HUES48 (cell line): ENCODE measurements around the gene HBB.
"Not testable (repeated sequence)": the region's sequence is repeated elsewhere in the genome, so short reads cannot be mapped to it uniquely, and the experiment has no call there.

Experiments
- H3K27ac ChIP-seq: one replicate; pipeline ENCODE4 v1.7.0; 2013; ENCODE audit warnings: low read depth, low read length, inconsistent platforms
- H3K27me3 ChIP-seq: 2 replicates; pipeline ENCODE4 v1.6.1; 2013; ENCODE audit warnings: mild to moderate bottlenecking, low read length; ENCODE audit not compliant: control insufficient read depth, insufficient read depth
- H3K36me3 ChIP-seq: 2 replicates; pipeline ENCODE4 v1.6.1; 2013; ENCODE audit warnings: low read length; ENCODE audit not compliant: control insufficient read depth, insufficient read depth
- H3K4me1 ChIP-seq: 2 replicates; pipeline ENCODE4 v1.6.1; 2013; ENCODE audit warnings: mild to moderate bottlenecking, low read length; ENCODE audit not compliant: control insufficient read depth, insufficient read depth
- H3K4me3 ChIP-seq: 2 replicates; pipeline ENCODE4 v1.5.1; 2013; ENCODE audit warnings: mild to moderate bottlenecking, low read depth, low read length
- H3K9ac ChIP-seq: 2 replicates; pipeline ENCODE4 v1.6.1; 2013; ENCODE audit warnings: mild to moderate bottlenecking, low read depth, low read length, moderate library complexity
- H3K9me3 ChIP-seq: 2 replicates; pipeline ENCODE4 v1.6.1; 2013; ENCODE audit warnings: low read length; ENCODE audit not compliant: control insufficient read depth, insufficient read depth

Gene HBB

DNA sequence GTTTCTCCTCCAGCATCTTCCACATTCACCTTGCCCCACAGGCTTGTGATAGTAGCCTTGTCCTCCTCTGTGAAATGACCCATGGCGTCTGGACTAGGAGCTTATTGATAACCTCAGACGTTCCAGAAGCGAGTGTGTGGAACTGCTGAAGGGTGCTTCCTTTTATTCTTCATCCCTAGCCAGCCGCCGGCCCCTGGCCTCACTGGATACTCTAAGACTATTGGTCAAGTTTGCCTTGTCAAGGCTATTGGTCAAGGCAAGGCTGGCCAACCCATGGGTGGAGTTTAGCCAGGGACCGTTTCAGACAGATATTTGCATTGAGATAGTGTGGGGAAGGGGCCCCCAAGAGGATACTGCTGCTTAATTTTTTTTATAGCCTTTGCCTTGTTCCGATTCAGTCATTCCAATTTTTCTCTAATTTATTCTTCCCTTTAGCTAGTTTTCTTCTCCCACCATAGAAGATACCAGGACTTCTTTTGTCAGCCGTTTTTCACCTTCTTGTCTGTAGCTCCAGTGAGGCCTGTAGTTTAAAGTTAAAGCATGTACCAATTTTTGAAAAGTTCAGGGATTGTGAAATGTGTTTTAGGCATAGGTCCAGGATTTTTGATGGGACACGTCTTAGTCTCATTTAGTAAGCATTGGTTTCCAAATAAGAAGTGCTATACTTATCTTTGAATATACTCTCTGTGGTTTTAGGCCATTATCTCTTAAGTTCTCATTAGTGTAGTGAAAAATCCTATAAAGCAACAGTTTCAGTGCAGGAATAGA, 28.0 kb upstream of the HBB start, which contains the start of gene HBG2:
TSS of gene HBG2 (minus strand) at position 136 of the 768 bp plus-strand sequence. CDS start at position 83, 53 bp downstream.
- H3K36me3 ChIP-seq, H3K4me3 ChIP-seq, H3K9me3 ChIP-seq, H3K27ac ChIP-seq, H3K27me3 ChIP-seq, H3K9ac ChIP-seq: not testable (repeated sequence)
- peaks cover 19% of the 10 kb centered on the region for H3K4me1 ChIP-seq

DNA sequence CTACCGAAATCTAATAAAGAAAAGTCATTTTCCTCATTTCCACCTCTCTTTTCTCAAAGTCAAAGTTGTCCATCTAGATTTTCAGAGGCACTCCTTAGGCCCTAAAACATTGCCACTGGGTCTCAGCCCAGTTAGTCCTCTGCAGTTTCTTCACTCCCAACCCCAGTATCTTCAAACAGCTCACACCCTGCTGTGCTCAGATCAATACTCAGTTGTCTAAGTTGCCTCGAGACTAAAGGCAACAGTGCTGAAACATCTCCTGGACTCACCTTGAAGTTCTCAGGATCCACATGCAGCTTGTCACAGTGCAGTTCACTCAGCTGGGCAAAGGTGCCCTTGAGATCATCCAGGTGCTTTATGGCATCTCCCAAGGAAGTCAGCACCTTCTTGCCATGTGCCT, 27.2 kb upstream of the HBB start:
- H3K4me1 ChIP-seq: peaks cover 19% of the 10 kb centered on the region
- H3K36me3 ChIP-seq, H3K27me3 ChIP-seq, H3K9me3 ChIP-seq, H3K4me3 ChIP-seq, H3K9ac ChIP-seq, H3K27ac ChIP-seq: not testable (repeated sequence)

DNA sequence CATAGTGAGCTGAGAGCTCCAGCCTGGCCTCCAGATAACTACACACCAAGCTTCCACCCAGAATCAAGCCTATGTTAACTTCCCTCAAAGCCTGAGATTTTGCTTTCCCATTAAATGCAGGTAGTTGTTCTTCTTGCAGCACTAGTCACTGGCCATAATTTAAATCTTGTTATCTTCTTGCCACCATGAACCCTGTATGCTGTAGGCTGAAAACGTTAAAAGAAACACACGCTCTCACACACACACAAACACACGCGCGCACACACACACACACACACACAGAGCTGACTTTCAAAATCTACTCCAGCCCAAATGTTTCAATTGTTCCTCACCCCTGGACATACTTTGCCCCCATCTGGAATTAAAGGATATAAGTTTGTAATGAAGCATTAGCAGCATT, 26.6 kb upstream of the HBB start:
- H3K9ac ChIP-seq, H3K4me3 ChIP-seq, H3K9me3 ChIP-seq, H3K27me3 ChIP-seq, H3K27ac ChIP-seq, H3K36me3 ChIP-seq: not testable (repeated sequence)
- peaks cover 15% of the 10 kb centered on the region for H3K4me1 ChIP-seq

DNA sequence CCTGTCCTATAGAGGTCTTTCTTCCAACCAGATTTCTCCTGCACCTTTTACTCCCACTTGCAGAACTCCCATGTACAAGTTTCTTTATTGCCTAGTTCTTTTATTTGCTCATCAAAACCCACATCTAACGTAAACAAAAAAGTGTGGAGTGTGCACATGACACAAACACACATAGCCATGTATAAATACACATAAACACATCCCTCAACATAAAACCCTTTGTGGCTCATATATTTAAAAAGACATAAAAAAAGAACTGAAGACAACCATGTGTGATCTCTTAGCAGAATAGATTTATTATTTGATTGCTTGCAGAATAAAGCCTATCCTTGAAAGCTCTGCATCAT, 26.0 kb upstream of the HBB start:
- no peak overlapping the region for H3K4me3 ChIP-seq
- H3K27me3 ChIP-seq: no peaks in the 10 kb centered on the region
- no peaks in the 10 kb centered on the region for H3K9me3 ChIP-seq
- no peak overlapping the region for H3K9ac ChIP-seq
- H3K27ac ChIP-seq: no peak overlapping the region
- H3K4me1 ChIP-seq: peaks cover 10% of the 10 kb centered on the region
- no peaks in the 10 kb centered on the region for H3K36me3 ChIP-seq

DNA sequence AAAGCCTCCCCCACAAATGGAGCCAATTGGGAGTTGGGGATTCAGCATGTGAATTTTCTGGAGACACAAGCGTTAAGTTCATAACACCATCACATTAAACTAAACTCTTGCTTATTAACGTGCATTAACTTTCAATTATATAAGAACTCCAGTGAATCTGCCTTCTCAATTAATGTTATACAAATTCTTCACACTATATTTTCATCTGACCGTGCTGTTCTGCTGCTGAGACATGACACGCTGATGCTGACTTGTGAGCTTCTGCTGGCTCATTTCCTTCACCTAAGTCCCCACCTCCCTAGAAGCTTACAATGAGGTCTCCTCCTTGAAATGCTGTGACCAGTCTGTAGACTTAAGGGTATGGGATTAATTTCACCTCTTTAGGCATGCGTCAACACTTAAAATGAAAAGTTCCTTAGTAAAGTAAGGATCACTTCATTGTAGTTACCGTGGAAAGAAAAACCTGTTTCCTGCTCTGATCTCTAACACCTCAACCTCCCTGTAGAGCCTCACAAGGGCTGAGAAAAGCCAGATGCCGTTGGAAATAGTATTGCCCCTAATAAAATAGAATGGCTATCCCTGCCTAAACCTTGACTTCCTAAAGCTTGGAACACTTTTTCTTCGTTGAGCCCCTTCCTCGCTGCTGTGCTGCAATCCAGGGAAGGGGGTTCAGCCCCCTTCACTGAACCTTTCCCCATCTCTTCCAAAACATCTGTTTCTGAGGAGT, 25.5 kb upstream of the HBB start:
- no peak overlapping the region for H3K9ac ChIP-seq
- no peak overlapping the region for H3K4me3 ChIP-seq
- H3K36me3 ChIP-seq: no peaks in the 10 kb centered on the region
- no peak overlapping the region for H3K27ac ChIP-seq
- peaks cover 5% of the 10 kb centered on the region; the same call in 1 of the 2 replicates for H3K4me1 ChIP-seq
- no peaks in the 10 kb centered on the region for H3K27me3 ChIP-seq
- no peaks in the 10 kb centered on the region for H3K9me3 ChIP-seq

DNA sequence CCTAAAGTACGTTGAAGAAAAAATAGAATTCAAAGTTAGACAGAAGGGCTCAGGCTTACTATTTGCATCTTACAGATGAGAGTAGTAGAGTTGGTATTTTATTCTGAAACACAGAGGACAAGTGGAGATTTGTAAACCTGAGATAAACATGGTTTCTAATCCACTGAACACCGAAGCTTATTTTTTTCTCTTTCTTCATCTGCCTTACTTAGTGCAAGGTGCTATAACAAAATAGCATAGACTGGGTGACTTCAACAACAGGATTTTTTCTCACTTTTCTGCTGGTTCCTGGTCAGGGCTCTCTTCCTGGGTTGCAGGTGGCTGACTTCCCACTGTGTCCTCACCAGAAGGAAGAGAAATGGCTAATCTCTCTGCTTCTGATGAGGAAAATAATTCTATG, 24.9 kb upstream of the HBB start:
- no peak overlapping the region for H3K27ac ChIP-seq
- H3K4me1 ChIP-seq: peaks cover under 1% of the 10 kb centered on the region; the same call in 1 of the 2 replicates
- no peak overlapping the region for H3K4me3 ChIP-seq

DNA sequence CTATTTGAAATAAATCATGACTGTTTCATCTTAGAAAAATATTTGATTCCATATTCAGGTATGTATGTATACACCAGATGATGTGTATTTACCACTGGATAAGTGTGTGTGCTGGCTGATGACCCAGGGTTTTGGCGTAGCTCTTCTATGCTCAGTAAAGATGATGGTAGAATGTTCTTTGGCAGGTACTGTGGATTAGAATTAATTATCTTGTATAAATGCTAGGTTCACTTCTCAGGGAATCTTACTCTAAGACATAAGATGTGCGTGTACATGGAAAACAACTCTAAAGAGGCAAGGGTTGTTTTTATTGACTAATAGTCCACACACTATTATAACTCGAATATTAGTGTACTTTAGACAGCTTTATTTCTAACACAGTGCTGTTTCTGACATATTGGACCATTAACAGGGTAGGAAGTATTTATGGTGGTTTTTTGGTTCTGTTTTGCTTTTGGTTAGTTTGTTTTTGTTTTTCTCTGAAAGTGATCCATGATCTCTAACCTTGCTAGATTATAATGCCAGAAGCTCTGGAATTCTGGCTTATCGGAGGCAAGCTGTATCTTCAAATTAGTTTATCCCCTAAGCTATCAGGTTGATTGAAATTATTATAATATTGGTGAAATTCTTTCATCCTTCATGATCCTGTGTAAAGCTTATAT, 23.8 kb upstream of the HBB start:
- H3K27me3 ChIP-seq: no peaks in the 10 kb centered on the region
- H3K9ac ChIP-seq: no peak overlapping the region
- no peaks in the 10 kb centered on the region for H3K9me3 ChIP-seq
- no peak overlapping the region for H3K27ac ChIP-seq
- no peaks in the 10 kb centered on the region for H3K36me3 ChIP-seq
- H3K4me3 ChIP-seq: no peak overlapping the region
- no peaks in the 10 kb centered on the region for H3K4me1 ChIP-seq

More for the DNA sequence above, 24.9 kb upstream of the HBB start:
- H3K27me3 ChIP-seq: no peaks in the 10 kb centered on the region
- H3K9me3 ChIP-seq: no peaks in the 10 kb centered on the region
- no peak overlapping the region for H3K9ac ChIP-seq
- no peaks in the 10 kb centered on the region for H3K36me3 ChIP-seq

DNA sequence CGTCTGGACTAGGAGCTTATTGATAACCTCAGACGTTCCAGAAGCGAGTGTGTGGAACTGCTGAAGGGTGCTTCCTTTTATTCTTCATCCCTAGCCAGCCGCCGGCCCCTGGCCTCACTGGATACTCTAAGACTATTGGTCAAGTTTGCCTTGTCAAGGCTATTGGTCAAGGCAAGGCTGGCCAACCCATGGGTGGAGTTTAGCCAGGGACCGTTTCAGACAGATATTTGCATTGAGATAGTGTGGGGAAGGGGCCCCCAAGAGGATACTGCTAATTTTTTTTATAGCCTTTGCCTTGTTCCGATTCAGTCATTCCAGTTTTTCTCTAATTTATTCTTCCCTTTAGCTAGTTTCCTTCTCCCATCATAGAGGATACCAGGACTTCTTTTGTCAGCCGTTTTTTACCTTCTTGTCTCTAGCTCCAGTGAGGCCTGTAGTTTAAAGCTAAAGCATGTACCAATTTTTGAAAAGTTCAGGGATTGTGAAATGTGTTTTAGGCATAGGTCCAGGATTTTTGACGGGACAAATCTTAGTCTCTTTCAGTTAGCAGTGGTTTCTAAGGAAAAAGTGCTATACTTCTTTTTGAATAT, 23.0 kb upstream of the HBB start, which contains the start of gene HBG1:
TSS of gene HBG1 (minus strand) at position 51 of the 590 bp plus-strand sequence. CDS start 53 bp downstream, outside the sequence.
- H3K9me3 ChIP-seq, H3K36me3 ChIP-seq, H3K27ac ChIP-seq, H3K9ac ChIP-seq, H3K4me3 ChIP-seq, H3K27me3 ChIP-seq, H3K4me1 ChIP-seq: not testable (repeated sequence)

DNA sequence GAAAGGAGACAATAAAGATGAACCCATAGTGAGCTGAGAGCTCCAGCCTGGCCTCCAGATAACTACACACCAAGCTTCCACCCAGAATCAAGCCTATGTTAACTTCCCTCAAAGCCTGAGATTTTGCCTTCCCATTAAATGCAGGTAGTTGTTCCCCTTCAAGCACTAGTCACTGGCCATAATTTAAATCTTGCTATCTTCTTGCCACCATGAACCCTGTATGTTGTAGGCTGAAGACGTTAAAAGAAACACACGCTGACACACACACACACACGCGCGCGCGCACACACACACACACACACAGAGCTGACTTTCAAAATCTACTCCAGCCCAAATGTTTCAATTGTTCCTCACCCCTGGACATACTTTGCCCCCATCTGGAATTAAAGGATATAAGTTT, 21.6 kb upstream of the HBB start:
- H3K9me3 ChIP-seq, H3K9ac ChIP-seq, H3K4me1 ChIP-seq, H3K4me3 ChIP-seq, H3K27ac ChIP-seq, H3K27me3 ChIP-seq, H3K36me3 ChIP-seq: not testable (repeated sequence)

DNA sequence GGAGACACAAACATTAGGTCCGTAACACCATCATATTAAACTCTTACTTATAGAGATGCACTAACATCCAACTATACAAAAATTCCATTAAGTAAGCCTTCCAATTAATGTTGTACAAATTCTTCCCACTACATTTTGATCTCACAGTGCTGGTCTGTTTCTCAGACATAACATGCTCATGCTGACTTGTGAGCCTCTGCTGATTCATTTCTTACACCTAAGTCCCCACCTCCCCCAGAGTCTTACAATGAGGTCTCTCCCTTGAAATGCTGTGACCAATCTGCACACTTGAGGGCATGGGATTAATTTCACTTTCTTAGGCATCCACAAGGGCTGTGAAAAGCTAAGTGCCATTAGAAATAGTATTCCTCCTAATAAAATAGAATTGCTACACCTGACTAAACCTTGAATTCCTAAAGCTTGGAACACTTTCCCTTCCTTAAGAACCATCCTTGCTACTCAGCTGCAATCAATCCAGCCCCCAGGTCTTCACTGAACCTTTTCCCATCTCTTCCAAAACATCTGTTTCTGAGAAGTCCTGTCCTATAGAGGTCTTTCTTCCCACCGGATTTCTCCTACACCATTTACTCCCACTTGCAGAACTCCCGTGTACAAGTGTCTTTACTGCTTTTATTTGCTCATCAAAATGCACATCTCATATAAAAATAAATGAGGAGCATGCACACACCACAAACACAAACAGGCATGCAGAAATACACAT, 20.8 kb upstream of the HBB start:
- Histone ChIP-seq H3K4me1 (no peaks in the 10 kb centered on the region), H3K4me3 (no peak overlapping the region), H3K9ac (no peak overlapping the region), H3K9me3 (no peaks in the 10 kb centered on the region), H3K27ac (no peak overlapping the region), H3K36me3 (no peaks in the 10 kb centered on the region), H3K27me3 (no peaks in the 10 kb centered on the region)
